Epidermal melanocyte (primary cell): ENCODE data around the gene SH3GL1.
"Not testable (repeated sequence)": the region's sequence is repeated elsewhere in the genome, so short reads cannot be mapped to it uniquely, and the experiment has no call there.

Experiments used
- DNase-seq: peaks from one replicate; pipeline ENCODE4 v3.0.0; 2011; ENCODE audit warnings: low spot score; ENCODE audit not compliant: insufficient read length

The SH3GL1 gene

DNA sequence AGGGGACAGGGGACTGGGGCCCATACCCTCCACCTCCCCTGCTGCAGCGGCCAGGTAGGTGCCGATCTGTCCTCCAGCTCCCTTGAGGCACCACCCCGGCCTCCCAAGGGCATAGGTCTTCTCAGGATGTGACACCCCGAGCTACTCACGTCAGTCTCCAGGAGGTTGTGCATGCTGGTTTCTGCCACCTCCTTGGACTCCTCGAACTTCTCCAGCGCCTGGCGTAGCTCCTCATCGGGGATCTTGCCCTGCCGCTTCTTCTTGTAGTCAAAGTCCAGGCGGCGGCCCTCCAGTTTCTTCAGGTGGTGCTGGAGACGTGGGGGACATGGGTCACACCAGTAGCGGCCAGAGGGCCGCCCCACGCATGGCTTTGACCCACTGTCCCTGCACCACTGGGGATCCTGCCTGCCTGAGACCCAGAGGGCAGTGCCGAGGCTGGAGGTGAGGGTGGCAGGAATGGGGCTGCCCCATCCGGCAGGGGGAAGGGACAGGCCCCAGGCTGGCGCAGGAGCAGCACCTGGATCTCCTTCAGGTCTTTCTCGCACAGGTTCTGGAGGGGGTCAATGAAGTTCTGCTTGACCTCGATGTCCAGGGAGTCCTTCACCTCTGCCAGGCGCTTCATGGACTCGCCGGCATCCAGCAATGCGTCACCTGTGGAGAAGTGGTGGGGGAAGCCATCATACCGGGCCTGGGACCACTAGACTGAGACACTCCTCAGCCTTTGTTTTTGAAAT lies 36.6 kb downstream of the SH3GL1 start:
- DNase-seq: no peak

DNA sequence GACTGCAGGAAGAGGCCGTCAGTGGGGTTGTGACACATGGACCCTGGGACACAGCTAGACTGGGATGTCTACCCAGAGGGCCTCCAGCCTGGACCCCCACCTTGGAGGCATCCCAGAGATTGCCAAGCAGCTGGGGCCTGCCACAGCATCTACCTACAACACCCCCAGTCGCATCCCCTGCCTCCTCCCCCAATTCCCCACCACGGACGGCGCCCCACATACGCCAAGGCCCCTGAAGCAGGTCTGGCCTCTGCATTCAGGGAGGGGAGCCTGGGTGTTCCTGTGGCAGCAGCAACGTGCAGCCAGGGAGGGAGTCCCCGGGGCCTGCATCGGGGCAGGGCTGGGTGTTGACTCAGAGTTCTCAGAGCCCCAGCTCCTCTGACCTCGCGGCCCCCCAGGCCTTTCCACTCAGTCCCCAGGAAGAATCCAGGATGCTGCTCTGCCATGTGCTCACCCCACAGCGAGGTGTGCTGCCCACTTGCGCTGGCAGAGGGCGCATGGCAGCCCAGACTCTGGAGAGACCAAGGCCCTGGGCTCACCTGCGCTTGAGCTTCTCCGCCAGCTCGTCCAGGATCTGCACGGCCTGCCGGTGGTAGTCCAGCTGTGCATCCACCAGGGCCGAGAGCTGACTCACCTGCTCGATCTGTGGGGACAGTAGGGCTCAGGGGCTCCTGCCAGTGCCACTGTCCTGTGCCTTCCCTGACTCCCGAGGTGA lies 37.4 kb downstream of the SH3GL1 start:
- DNase-seq: no peak

DNA sequence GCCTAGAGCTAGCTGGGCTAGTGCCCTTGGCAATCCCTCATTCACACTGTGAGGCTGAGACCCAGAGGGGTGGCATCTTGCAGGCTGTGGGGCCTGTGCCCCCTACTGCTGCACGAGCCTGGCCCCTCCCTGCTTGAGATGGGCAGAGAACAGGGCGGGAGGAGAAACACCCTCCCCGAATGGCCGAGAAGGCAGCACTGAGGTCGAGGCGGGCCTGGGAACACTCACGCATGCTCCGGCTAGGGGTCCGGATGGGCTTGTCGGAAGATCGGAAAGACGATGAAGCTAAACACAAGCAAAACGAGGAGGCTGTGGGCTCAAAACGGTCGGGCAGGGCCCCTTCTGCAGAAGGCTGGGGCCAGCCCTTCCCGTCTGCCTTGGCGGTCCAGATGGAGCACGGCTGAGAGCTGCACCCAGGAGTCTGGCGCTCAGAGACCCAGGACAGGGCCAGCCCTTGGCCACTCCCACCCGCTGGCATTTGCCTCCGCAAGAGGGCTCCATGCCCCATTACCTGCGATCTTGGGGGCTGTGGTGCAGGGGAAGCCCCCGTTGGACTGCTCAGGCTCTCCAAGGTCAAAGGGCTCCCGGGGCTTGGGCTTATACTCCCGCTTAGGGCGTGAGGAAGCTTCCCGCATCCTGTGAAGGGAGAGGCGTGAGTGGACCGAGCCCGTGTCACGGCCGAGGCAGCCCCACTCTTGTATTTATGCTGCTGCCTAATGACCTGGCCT lies 38.1 kb downstream of the SH3GL1 start:
- DNase-seq: no peak

DNA sequence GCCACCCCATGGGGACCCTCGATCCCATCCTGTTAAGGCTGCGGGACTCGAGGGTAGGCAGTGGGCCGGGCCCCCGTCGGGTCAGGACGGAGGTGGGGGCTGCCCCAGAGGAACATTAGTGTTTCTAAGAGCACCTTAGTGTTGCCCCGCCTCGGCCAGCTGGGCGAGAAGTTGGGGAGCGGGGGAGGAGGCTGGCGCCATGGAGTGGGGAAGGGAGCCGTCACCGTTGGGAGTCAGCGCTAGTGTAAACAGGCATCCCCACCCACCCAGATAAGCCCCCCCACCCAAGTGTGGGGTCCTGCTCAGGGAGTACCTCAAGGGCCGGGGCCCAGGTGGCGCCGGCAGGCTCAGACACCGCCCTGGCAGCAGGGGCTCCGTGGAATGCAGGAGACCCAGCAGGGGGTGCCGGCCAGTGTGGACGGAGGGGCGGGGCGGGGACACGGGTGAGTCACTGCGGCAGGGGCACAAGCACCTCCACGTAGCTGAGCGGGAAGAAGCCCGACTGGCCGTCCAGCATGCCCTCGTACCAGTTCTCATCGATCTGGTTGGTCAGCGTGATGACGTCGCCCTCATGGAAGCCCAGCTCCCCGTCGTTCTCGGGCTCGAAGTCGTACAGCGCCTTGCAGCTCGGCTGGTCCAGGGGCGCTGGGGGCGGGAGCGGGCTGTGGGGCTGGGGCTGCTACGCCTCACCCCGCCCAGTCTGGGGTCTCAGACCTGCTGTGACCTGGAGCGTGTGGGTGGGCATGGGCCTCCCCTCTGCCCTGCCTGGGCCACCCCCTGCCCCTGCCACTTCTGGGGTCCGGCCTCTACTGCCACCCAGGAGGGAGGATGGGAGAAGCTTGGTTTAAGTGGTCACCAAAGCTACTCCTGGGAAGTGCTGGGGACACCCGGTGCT lies 38.9 kb downstream of the SH3GL1 start:
- no peak for DNase-seq

DNA sequence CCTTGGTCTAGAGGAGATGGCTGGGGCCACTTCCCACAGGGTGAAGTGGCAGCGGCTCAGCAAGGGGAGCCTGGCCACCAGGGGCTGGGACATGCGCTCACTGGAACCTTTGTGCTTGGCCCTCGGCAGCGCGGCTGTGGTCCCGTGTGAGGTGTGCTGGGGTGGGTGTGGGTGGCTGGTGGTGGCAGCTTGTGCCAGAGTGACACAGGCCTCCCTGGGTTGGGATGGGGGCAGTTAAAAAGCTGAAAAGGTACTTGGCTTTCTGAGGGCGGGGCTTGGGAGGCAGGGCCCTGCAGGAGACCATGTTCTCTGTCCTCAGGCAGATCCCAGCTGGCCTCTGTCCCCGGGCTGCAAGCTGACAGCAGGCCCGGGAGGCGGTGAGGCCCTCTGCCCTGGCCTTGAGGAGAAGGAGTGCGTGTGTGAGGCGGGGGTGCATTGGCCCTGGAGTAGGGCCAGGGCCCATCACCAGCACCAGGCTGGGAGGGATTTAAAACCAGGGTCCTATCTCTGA lies 39.7 kb downstream of the SH3GL1 start:
- DNase-seq: no peak

DNA sequence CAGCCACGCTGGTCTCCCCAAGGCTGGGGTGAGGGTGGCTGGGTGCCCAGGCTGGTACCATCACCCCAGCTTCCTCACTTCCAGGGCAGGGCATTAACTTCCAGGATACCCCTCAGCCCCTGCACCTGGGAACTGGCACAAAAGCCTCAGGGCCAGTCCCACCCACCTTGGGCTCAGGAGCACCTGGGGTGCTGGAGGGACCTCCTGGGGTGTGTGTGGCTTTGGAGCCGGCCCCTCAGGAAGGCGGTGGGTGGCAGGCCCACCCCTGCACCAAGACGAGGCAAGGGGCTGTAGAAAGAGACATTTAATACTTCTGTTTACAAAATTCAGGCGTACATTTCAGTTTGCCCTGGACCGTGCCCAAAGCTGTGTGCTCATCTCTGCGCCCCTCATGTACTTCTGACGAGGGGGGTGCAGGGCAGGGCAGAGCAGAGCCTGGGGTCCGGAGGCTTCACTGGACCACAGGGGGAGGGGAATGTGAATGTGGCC lies 40.2 kb downstream of the SH3GL1 start:
- no peak for DNase-seq

DNA sequence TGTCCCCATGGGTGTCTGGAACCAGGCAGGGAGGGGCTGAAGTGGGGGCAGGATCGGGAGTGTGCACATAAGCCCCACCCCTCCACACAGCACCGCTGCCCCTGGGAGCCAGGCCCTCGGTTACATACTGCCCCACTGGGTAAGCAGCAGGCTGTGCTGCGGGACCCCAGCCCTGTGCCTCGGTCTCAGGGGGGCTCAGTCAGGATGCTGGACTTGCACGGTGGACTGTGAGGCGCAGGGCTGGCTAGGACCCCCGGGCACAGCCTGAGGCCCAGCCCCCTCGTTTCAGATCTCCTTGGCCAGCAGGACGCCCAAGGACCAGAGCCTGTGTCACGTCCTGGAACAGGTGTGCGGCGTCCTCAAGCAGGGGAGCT lies 40.7 kb downstream of the SH3GL1 start:
- no peak for DNase-seq

DNA sequence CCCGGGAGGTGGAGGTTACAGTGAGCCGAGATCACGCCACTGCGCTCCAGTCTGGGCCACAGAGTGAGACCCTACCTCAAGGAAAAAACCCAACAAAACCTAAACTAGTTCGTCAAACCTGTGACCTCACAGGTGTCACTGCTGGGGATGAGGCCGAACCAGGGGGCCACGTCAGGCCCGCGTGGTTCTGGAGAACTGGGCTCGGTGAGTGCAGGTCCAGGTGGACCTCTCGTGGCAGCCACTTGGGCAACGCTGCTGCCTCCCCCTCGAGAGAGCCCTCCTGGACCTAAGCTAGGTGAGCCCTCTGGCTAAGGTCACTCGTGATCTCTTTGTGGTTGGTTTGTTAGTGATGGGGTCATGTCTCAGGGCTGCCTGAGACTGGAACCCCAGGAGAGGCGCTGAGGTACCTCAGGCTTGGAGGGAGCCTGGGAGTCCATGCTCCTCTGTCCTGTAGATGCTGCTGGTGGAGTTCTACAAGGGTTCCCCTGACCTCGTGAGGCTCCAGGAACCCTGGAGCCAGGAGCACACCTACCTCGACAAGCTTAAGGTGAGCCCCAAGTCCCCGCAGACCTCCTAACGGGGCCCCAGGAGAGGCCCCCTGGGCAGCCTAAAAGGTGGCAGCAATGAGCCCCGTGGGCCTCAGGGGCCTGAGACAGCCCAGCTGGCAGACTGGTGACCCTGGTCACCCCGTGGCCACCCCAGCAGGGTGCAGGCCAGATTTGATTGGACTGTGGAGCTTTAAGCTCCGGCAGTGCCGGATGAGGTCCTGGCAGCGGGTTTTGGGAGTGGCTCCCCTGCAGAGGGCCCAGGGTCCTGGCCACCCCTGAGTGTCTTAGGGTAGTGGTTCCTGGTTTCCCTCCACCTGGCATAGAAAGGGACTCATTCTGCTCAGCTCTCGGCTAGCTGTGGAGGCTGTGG lies 41.4 kb downstream of the SH3GL1 start:
- no peak for DNase-seq

DNA sequence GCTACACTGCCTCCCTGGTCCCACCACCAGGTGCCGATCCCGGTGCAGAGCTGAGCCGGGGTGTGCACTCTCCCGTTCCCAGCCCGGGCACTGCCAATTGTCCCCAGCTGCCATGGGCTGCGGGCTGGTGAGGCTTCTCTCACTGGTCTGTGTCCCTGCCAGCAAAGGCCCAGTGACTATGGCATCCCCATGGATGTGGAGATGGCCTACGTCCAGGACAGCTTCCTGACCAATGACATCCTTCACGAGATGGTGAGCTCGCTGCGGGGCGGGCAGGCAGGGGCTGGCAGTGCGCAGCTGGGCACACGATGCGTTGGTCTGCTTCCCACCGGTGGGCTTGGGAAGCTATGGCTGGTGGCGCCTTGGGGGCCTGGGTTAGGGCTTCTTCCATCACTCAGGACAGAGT lies 42.4 kb downstream of the SH3GL1 start:
- DNase-seq: no peak

DNA sequence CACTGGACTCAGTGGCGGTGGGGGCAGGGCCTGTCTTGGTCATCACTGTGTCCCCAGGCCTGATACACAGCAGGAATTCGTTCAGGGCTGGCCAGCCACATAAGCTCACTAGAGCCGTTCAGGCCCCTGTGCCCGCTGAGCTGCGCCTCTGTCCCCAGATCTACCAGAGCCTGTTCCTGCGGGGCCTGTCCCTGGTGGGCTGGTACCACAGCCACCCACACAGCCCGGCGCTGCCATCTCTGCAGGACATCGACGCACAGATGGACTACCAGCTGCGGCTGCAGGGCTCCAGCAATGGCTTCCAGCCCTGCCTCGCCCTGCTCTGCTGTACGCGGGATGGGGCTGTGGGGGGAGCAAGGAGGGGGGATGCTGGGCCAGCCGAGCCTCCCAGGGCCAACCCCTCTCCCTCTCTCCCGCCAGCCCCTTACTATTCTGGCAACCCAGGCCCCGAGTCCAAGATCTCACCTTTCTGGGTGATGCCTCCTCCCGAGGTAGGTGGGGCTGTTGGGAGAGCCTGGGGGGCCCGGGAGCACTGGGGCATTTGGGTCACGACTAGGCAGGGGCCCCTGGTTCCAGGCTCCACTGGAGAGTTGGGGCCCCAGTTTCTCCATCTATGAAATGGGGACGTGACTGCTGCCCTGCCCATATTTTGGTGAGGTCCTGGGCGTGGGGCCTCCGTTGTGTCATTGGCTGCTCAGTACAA lies 43.1 kb downstream of the SH3GL1 start:
- DNase-seq: no peak

DNA sequence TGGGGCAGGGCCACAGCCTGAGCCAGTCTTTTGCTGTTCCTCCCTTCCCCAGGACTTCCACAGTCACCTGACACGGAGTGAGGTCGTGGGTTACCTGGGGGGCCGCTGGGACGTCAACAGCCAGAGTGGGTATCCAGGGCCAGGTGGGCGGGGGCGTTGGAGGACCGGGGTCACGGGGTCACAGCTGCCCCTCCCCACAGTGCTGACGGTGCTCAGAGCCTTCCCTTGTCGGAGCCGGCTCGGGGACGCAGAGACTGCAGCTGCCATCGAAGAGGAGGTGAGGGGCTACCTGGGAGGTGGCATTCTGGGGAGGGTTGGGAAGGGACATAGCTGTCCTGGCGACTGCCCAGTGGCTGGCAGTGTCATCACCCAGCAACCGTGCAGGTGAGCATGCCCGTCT lies 45.5 kb downstream of the SH3GL1 start:
- no peak for DNase-seq

DNA sequence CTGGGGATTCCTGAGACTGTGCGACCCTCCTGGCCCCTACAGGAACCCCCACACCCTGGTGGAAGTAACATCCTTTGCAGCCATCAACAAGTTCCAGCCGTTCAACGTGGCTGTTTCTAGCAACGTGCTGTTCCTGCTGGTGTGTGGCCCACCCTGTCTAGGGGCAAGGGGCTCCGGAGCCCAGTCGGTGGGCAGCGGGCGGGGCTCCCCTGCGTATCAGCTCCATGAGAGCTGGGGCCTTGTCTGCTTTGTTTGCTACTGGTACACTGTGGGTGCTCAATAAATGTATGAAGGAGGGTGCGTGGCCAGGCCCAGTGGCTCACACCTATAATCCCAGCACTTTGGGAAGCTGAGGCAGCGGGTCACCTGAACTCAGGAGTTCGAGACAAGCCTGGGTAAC lies 46.1 kb downstream of the SH3GL1 start:
- no peak for DNase-seq

DNA sequence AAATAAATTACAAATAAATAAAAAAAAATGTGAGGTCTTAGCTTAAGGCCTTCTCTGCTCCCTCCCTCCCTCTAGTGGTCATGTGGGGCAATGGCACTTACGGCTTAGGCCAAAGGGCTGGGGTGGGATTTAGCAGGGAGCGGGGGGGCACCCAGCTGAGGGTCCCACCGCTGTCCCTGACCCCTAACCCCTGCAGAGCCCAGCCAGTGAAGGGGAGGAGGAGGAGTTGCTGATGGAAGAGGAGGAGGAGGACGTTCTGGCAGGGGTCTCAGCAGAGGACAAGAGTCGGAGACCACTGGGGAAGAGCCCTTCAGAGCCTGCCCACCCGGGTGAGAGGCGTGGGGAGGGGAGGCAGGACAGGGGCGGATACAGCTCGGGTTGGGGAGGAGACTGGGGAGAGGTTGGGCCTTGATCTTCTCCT lies 47.6 kb downstream of the SH3GL1 start:
- DNase-seq: peak; percentile 78

DNA sequence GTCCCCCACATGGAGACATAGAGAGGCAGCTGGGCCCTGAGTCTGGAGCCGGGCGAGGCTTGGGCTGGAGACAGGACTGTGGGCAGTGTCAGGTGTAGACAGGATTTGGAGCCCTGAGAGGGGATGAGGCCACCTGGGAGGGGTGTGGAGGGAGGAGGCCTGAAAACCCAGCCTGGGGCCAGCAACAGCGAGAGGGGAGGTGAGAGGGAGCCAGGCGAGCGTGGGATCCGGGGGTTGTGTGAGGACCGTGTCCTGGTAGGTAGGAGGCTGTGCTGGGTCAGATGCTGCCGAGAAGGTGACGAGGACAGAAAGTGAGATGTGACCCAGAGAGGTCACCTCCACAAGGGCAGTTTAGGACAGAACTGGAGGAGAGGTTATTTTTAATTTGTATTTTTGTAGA lies 49.6 kb downstream of the SH3GL1 start:
- peak; percentile 9 for DNase-seq

DNA sequence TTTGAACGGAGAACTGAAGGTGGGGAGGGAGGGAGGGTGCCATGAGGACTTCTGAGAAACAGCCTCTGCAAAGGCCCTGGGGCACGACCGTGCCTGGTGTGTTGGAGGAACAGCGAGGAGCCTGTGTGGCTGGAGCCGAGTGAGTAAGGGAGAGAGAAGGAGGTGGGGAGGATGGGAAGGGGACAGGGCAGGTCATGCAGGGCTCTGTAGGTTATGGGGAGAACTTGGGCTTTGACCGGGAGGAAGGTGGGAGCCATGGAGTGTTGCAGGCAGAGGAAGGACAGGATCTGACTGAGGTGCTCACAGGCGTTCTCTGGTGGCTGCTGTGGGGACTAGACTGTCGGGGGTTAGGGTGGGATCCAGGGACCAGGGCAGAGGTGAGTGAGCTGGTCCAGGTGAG lies 50.2 kb downstream of the SH3GL1 start:
- DNase-seq: no peak

DNA sequence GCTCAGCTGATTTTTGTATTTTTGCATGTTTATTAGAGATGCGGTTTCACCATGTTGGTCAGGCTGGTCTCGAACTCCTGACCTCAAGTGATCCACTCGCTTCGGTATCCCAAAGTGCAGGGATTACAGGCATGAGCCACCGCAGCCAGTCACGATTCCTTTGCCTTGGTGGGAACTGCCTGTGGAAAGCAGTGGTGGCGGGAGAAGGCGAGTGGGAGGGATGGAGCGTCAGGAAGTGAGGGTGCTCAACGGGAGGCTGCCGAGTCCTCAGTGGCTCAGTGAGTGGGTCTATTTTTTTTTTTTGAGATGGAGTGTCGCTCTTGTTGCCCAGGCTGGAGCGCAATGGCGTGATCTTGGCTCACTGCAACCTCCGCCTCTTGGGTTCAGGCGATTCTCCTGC lies 51.1 kb downstream of the SH3GL1 start:
- DNase-seq: not testable (repeated sequence)

DNA sequence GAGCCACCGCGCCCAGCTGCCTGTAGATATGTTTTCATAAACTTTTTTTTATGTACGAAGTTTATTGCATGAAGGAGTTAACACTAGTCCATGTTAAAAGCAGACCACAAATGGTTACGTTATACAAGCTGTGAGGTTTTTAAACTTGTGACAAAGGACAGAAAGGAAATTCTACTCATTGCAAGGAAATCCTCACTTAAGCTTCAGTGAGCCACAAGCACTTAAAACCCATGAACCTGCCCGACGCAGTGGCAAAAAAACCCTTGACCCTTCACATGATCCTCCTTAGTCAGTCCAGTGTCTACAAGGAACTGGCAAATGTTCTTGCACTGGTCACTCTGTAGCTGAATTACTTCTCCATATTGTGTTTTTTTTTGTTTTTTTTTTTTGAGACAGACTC lies 52.8 kb downstream of the SH3GL1 start:
- no peak for DNase-seq

DNA sequence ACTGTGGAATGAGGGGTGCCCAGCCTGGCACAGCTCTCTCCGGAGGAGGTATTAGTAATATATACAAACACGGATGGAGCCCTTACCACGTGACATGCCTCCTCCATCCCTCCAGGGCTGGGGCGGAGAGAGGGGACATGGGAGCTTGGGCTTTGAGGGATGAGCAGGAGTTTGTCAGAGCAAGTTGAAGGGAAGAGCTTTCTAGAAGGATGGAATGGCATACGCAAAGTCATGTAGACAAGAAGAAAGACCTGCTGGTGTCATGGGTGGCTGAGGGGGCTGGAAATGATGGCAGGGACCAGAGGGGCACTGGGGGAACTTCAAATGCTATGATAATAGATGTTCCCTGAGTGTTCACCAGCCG lies 54.3 kb downstream of the SH3GL1 start:
- no peak for DNase-seq

DNA sequence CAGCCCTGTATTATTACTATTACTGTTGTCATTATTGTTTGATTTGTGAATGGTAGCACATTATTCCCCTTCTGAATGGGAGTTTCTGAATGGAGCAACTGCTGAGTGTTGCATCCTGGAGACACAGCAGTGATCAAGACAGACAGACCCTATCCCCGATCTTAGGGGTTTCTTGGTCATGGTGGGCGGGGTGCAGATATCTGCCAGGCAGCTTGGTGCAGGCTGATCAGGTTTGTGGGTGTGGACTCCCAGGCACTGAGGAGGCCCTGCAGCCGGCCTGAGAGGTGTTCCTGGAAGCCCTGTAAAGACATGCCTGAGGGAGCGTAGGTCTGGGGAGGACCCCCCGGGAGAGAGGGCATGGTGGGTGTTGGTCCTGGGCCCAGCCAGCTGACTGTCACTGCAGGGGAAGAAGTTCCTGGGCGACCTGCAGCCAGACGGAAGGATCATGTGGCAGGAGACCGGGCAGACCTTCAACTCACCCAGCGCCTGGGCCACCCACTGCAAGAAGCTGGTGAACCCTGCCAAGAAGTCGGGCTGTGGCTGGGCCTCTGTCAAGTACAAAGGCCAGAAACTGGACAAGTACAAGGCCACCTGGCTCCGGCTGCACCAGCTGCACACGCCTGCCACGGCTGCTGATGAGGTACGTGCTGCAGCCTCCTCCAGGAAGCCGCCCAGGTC lies 54.9 kb downstream of the SH3GL1 start:
- no peak for DNase-seq
